HepG2 (cell line): ENCODE results near the gene LEP.

ENCODE experiments used
- FIP1L1 ChIP-seq: fragments of 200-400 bp; formaldehyde crosslinking; IDR thresholded peaks from 2 replicates; pipeline ENCODE4 v1.6.1; 2018; ENCODE audit warnings: low read depth, mild to moderate bottlenecking, low read length, moderate library complexity, borderline replicate concordance; ENCODE audit not compliant: insufficient read depth
- KAT2B ChIP-seq: fragments of 150-350 bp; IDR thresholded peaks from 2 replicates; pipeline ENCODE4 v1.6.1; 2014; ENCODE audit warnings: low read depth, low read length, borderline replicate concordance
- RELA ChIP-seq: sonication (generic); formaldehyde crosslinking; IDR thresholded peaks from 2 replicates; pipeline ENCODE4 v1.4.0; 2020; ENCODE audit warnings: missing genetic modification reagents
- TBP ChIP-seq: sonication (generic); formaldehyde crosslinking; IDR thresholded peaks from 2 replicates; pipeline ENCODE4 v1.5.0; 2020; ENCODE audit warnings: missing genetic modification reagents
- ZFP41 ChIP-seq: sonication (generic); formaldehyde crosslinking; IDR thresholded peaks from 2 replicates; pipeline ENCODE4 v1.4.0; 2020; ENCODE audit warnings: mild to moderate bottlenecking, missing genetic modification reagents, borderline replicate concordance
- ZFP62 ChIP-seq: sonication (generic); formaldehyde crosslinking; IDR thresholded peaks from 2 replicates; pipeline ENCODE4 v1.4.0; 2020; ENCODE audit warnings: missing genetic modification reagents
- TF ChIP-seq, protein P1 (sequence below): fragments of 450-650 bp; IDR thresholded peaks from 2 replicates; pipeline ENCODE4 v1.6.1; 2017; ENCODE audit warnings: mild to moderate bottlenecking
- TF ChIP-seq, protein P2 (sequence below): sonication (generic); formaldehyde crosslinking; IDR thresholded peaks from 2 replicates; pipeline ENCODE4 v1.5.0; 2020; ENCODE audit warnings: mild to moderate bottlenecking, missing genetic modification reagents, moderate library complexity
- TF ChIP-seq, protein P3 (sequence below): sonication (generic); formaldehyde crosslinking; IDR thresholded peaks from 2 replicates; pipeline ENCODE4 v1.8.1; 2023; ENCODE audit warnings: missing genetic modification reagents, inconsistent platforms, borderline replicate concordance
- TF ChIP-seq, protein P4 (sequence below), 2 experiments: sonication (generic) in 1 of 2; formaldehyde crosslinking in 1 of 2; IDR thresholded peaks; 2 replicates each; pipeline versions ENCODE4 v1.5.1 to v1.6.1; 2011 to 2020; ENCODE audit warnings: borderline replicate concordance in 1 of 2, low read depth in 1 of 2, low read length in 1 of 2, mild to moderate bottlenecking in 1 of 2, missing genetic modification reagents in 1 of 2, moderate library complexity in 1 of 2

DNA sequence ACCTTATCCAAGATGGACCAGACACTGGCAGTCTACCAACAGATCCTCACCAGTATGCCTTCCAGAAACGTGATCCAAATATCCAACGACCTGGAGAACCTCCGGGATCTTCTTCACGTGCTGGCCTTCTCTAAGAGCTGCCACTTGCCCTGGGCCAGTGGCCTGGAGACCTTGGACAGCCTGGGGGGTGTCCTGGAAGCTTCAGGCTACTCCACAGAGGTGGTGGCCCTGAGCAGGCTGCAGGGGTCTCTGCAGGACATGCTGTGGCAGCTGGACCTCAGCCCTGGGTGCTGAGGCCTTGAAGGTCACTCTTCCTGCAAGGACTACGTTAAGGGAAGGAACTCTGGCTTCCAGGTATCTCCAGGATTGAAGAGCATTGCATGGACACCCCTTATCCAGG is 13.4 kb downstream of the LEP start:
- TF ChIP-seq ZFP41 (CRISPR knock-in tag) = no peak
- TF ChIP-seq, protein P1, sequence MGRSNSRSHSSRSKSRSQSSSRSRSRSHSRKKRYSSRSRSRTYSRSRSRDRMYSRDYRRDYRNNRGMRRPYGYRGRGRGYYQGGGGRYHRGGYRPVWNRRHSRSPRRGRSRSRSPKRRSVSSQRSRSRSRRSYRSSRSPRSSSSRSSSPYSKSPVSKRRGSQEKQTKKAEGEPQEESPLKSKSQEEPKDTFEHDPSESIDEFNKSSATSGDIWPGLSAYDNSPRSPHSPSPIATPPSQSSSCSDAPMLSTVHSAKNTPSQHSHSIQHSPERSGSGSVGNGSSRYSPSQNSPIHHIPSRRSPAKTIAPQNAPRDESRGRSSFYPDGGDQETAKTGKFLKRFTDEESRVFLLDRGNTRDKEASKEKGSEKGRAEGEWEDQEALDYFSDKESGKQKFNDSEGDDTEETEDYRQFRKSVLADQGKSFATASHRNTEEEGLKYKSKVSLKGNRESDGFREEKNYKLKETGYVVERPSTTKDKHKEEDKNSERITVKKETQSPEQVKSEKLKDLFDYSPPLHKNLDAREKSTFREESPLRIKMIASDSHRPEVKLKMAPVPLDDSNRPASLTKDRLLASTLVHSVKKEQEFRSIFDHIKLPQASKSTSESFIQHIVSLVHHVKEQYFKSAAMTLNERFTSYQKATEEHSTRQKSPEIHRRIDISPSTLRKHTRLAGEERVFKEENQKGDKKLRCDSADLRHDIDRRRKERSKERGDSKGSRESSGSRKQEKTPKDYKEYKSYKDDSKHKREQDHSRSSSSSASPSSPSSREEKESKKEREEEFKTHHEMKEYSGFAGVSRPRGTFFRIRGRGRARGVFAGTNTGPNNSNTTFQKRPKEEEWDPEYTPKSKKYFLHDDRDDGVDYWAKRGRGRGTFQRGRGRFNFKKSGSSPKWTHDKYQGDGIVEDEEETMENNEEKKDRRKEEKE = no peak
- TF ChIP-seq TBP (CRISPR knock-in tag) = no peak
- TF ChIP-seq, protein P2, sequence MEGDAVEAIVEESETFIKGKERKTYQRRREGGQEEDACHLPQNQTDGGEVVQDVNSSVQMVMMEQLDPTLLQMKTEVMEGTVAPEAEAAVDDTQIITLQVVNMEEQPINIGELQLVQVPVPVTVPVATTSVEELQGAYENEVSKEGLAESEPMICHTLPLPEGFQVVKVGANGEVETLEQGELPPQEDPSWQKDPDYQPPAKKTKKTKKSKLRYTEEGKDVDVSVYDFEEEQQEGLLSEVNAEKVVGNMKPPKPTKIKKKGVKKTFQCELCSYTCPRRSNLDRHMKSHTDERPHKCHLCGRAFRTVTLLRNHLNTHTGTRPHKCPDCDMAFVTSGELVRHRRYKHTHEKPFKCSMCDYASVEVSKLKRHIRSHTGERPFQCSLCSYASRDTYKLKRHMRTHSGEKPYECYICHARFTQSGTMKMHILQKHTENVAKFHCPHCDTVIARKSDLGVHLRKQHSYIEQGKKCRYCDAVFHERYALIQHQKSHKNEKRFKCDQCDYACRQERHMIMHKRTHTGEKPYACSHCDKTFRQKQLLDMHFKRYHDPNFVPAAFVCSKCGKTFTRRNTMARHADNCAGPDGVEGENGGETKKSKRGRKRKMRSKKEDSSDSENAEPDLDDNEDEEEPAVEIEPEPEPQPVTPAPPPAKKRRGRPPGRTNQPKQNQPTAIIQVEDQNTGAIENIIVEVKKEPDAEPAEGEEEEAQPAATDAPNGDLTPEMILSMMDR (CRISPR knock-in tag) = peak; percentile 32; the same call in 1 of the 2 replicates
- no peak for TF ChIP-seq KAT2B
- TF ChIP-seq FIP1L1 = no peak
- no peak for TF ChIP-seq RELA (CRISPR knock-in tag)
- no peak for TF ChIP-seq ZFP62 (CRISPR knock-in tag)
- TF ChIP-seq, protein P3, sequence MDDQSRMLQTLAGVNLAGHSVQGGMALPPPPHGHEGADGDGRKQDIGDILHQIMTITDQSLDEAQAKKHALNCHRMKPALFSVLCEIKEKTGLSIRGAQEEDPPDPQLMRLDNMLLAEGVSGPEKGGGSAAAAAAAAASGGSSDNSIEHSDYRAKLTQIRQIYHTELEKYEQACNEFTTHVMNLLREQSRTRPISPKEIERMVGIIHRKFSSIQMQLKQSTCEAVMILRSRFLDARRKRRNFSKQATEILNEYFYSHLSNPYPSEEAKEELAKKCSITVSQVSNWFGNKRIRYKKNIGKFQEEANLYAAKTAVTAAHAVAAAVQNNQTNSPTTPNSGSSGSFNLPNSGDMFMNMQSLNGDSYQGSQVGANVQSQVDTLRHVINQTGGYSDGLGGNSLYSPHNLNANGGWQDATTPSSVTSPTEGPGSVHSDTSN (CRISPR knock-in tag) = no peak
- TF ChIP-seq, protein P4, sequence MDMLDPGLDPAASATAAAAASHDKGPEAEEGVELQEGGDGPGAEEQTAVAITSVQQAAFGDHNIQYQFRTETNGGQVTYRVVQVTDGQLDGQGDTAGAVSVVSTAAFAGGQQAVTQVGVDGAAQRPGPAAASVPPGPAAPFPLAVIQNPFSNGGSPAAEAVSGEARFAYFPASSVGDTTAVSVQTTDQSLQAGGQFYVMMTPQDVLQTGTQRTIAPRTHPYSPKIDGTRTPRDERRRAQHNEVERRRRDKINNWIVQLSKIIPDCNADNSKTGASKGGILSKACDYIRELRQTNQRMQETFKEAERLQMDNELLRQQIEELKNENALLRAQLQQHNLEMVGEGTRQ (IDR thresholded peaks at IDR 0.05; ENCODE audit: low read depth, low read length) = no peak
- TF ChIP-seq, protein P4 (CRISPR knock-in tag; IDR thresholded peaks at IDR 0.05; ENCODE audit: borderline replicate concordance) = no peak
